HG03280 (cell line): ENCODE data around the gene PTTG1.
A peak's percentile ranks its signal among the peaks of the same experiment; 100 is the strongest.
"Not testable (repeated sequence)": the region's sequence is repeated elsewhere in the genome, so short reads cannot be mapped to it uniquely, and the experiment has no call there.

Source experiments
- ATAC-seq: cut with Tn5 transposase; IDR thresholded peaks from one replicate; pipeline ENCODE4 v1.9.1; 2021; ENCODE audit warnings: mild to moderate bottlenecking, moderate library complexity; ENCODE audit not compliant: unreplicated experiment

PTTG1 gene

DNA sequence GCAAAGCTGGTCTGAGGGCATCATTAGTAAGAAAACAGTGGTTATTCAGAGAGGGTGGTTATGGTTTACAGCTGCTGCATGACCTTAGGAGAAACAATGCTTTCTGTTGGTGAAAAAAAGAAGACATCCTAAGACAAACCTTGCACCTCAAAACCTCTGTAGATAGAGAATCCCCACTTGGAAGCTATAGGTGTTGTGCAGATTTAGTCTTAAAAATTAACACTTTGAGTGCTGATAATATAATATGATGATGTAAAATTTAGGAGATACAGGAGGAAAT is 1.4 kb upstream of the PTTG1 start:
- no peak for ATAC-seq

DNA sequence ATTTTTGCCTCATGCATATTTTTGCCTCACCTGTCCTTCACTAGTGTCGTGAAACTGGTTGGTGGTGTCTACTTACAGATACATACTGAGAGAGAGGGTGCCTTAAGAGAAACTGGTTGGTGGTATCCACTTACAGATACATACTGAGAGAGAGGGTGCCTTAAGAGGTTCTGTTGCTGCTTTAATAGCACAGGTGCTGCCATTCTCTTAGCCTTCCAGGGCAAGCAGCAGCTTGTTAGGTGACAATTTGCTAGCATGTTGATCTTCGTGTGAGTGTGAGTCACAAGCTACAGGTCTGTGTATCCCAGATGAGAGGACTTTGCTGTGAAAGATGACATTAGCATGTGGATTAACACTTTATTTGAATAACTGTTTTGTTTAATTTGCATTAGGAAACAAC is 1.4 kb downstream of the PTTG1 start:
- no peak for ATAC-seq

DNA sequence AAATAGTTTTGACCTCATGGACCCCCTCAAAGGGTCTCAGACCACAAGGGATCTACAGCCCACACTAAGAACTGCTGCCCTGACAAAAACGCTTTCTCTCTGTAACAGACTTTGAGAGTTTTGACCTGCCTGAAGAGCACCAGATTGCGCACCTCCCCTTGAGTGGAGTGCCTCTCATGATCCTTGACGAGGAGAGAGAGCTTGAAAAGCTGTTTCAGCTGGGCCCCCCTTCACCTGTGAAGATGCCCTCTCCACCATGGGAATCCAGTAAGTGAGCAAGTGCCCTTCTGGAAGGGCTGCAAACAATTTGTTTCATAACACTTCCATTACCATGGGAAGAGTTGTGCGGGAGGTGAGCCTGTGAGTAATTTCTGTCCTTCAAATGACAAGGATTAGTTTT is 6.0 kb downstream of the PTTG1 start:
- no peak for ATAC-seq

- no peak for ATAC-seq
Observed at GRCh38 chr5:160432196-160432595, 10.5 kb downstream of the PTTG1 start.

DNA sequence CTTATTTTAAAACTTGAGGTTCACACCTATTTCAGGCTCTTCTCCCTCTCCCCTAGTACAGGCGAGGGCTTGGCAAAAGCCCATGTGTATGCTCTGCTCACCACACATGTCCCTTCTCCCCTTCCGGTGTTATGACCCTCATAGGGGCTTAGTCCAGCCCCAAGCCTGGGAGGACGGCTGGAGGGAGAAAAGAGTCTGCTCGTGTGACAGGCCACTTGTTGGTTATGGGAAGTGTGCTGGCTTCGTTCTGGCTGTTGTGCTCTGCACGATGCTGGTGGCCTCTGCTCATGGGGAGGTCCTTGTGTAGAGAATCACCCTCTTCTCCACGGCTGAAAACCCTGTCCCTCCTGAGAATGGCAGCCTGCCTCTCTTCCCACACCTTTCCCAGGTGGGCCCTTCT is 11.1 kb downstream of the PTTG1 start:
- no peak for ATAC-seq

DNA sequence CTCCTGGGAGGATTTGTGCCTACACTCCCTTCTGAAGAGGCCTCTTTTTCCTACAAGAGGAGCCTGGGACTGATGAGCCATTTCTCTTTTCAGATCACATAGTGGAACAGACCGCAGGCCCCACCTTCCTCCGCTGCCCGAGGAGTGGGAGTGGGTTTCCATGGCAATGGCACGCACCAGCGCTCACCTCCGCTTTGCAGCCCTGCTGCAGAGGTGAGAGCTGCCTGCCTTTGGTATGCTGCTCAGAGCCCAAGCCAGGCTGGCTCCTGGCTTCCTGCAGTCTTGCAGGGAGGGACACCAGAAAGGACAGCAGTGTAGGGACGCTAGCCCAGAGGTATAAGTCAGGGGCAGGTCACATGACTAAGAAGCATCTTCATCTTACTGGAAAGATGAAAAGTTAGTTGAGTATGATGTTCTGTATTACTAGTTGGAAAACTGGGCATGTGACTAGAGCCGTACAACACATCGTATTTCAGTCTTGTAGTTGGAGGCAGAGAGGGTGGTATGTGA is 12.4 kb downstream of the PTTG1 start:
- peak; percentile 75 for ATAC-seq

DNA sequence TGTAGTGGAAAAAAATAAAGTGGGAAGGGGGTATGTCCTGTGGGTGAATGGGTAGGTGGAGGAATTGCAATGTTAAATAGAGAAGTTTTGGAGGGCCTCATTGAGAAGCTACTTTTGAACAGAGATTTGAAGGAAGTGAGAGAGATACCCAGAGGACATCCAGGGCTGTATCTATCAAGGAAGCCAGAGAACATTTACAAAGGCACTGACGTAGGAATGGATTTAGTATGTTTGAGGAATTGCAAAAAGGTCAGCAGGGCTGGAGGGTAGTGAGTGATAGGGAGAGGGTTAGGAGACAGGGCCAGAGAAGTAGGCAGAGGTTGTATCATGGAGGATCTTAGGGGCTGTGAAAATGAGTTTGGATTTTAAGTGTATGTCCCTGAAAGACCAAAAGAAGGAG is 13.9 kb downstream of the PTTG1 start:
- ATAC-seq: no peak

DNA sequence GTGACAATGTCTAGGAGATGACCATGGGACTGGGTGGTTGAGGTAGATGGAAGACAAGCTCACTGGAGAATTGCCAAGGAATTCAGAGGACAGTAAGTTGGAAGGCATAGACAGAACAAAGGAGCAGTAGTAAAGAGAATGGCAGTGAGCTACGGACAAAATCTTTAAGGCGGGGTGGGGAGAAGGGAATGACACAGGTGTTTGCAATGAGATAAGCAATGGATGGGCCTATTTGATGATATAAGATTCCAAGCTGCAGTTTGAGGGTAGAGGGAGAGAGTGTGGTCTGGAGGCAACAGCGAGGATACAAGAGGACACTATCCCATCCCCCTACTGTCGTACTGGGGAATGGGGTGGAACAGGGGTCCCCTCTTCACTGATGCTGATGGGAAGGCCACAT is 14.4 kb downstream of the PTTG1 start:
- no peak for ATAC-seq

- ATAC-seq: not testable (repeated sequence)
Observed at GRCh38 chr5:160436661-160437060, 15.0 kb downstream of the PTTG1 start.

DNA sequence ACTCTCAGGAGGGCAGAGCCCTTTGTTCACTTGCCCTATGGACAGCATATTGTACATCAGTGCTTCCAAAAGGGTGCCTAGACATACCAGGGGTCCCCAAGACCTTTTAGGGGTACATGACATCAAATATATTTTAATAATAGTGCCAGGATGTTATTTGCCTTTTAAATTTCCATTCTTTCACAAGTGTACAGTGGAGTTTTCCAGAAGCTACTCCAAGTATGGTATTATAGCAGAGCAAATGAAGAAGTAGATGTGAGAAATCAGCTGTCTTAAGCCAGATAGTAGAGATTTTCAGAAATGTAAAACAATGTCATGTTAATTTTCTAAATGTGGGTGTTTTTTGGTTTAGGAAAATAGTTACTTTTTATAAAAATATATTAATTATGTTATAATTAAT is 15.6 kb downstream of the PTTG1 start:
- ATAC-seq: no peak

- ATAC-seq: peak; percentile 42
Observed at GRCh38 chr5:160438316-160439204, 16.9 kb downstream of the PTTG1 start.

DNA sequence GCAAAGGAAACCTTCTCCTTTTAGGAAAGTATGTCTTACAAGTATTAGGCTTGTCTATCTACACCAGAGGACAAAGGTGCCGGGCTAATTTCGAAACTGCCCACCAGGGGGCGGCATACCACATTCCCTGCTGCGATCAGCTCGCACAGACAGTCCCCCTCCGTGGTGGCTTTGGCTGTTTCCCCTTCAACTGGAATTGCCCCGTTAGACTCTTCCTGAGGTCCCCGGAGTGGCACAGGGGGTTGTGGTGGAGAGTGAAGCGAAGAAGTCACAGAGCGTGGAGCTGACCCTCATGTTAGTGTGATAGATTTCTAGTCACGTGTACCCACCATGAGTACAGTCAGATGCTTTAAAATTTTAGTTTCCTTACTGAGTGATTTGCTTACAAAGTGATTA is 17.5 kb downstream of the PTTG1 start:
- peak; percentile 66 for ATAC-seq

GRCh38 chr5:160441311-160441781 is 19.7 kb downstream of the PTTG1 start:
- ATAC-seq: no peak

- ATAC-seq: no peak
Observed at GRCh38 chr5:160442824-160443431, 21.3 kb downstream of the PTTG1 start.

GRCh38 chr5:160444407-160444806 is 22.8 kb downstream of the PTTG1 start:
- no peak for ATAC-seq

GRCh38 chr5:160445132-160445531 is 23.5 kb downstream of the PTTG1 start:
- no peak for ATAC-seq

DNA sequence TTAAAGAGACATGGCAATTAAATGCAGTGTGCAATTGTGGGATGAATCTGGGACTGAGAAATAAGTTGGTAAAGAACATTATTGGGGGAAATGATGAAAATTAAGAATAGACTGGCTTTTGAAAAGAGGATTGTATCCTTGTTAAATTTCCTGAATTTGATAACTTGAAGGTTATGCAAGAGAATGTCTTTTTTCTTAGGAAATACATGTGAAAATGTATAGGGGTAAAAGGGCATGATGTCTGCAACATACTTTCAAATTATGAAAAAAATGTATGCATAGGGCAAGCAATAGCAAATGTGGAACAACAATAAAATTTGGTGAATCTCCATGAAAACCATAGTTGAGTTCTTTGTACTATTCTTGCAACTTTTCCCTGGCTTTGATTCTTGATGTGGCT is 24.1 kb downstream of the PTTG1 start:
- ATAC-seq: no peak

DNA sequence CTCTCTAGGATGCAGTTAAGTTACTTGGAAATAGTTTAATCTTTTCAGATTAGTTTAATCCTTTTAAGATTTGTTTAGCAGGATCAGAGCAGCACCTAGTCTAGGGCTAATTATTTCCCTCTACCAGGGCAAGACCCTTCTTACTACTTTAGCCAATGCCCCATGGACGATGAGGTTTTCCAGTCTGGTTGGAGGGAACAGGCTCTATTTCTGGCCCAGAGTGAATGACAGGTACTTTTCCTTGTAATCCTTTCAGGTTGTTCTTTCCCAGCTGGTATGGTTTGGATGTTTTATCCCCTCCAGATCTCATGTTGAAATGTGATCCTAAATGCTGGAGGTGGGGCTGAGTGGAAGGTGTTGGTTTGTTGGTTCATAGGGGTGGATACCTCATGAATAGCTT is 27.2 kb downstream of the PTTG1 start:
- ATAC-seq: no peak

- no peak for ATAC-seq
Observed at GRCh38 chr5:160449458-160449857, 27.8 kb downstream of the PTTG1 start.

DNA sequence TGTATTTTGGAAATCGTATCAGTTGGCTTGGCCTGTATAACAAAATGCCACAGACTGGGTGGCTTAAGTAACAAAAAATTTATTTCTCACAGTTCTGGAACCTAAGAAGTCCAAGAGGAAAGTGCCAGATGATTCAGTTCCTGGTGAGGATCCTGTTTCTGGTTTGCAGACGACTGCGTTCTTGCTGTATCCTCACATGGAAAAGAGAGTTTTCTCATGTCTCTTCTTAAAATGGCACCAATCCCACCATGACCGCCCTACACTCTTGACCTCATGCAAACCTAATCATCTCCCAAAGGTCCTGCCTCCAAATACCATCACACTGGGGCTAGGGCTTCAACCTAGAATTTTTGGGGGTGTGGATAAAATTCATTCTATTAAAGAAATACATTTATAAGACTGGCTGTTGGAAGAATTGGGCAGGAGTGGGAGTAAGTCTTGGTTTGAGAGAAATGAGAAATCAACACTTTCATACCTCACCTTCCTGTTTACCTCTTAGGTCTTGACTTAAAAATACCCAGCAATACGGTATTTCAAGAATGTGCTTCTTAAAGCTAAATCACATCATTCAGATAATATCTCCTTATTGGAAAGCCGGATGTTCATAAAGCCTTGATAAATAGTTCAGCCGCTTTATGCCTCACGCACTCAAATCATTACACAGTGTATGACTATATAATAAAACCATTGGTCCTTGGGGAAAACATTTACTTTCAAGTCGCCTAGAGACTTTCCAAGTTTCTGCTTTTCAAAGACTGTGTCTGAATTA is 28.7 kb downstream of the PTTG1 start:
- peak; percentile 41 for ATAC-seq

GRCh38 chr5:160451281-160451680 is 29.6 kb downstream of the PTTG1 start:
- ATAC-seq: no peak

DNA sequence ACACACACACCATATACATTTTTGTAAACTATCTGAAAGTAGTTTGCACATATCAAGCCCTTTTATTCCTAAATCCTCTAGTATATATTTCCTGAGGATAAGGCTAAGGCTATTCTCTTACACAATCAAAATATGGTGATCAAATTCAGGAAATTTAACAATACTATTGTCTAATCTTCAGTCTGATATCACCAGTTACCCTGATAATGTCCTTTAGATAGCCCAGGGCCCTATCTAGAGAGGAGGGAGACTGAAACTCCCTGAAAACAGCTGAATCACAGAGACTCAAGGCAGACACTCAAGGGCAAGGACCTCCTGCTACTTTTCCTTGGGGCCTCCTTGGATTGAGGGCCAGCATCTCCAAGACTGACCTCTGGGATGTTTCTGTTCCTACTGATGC is 30.4 kb downstream of the PTTG1 start:
- ATAC-seq: no peak
